ENCODE results near the gene WDR47.
"Not testable (repeated sequence)": the region's sequence is repeated elsewhere in the genome, so short reads cannot be mapped to it uniquely, and the experiment has no call there.

The WDR47 gene

GRCh38 chr1:108961752-108962486 is 80.0 kb downstream of the WDR47 start:
- DNase-seq = no peak

GRCh38 chr1:108961198-108961597 is 80.7 kb downstream of the WDR47 start:
- DNase-seq = no peak

- DNase-seq = no peak
Measured at GRCh38 chr1:108960719-108961118, 81.2 kb downstream of the WDR47 start.

- no peak for DNase-seq
Measured at GRCh38 chr1:108957888-108958287, 84.0 kb downstream of the WDR47 start.

GRCh38 chr1:108955881-108956280 is 86.0 kb downstream of the WDR47 start:
- DNase-seq = no peak

- DNase-seq = no peak
Measured at GRCh38 chr1:108955111-108955510, 86.8 kb downstream of the WDR47 start.

GRCh38 chr1:108953452-108953851 is 88.5 kb downstream of the WDR47 start:
- no peak for DNase-seq

- no peak for DNase-seq
Measured at GRCh38 chr1:108951242-108951641, 90.7 kb downstream of the WDR47 start.

- no peak for DNase-seq
Measured at GRCh38 chr1:108949044-108949443, 92.9 kb downstream of the WDR47 start.

- DNase-seq = no peak
Measured at GRCh38 chr1:108947871-108948525, 93.9 kb downstream of the WDR47 start.

GRCh38 chr1:108936170-108936569 is 105.7 kb downstream of the WDR47 start:
- no peak for DNase-seq

- DNase-seq = no peak
Measured at GRCh38 chr1:108933944-108934343, 108.0 kb downstream of the WDR47 start.

- DNase-seq = not testable (repeated sequence)
Measured at GRCh38 chr1:108927565-108927964, 114.3 kb downstream of the WDR47 start.

- DNase-seq = no peak
Measured at GRCh38 chr1:108925920-108926319, 116.0 kb downstream of the WDR47 start.
